DMS53 (cell line): ENCODE data around the gene TMIE.

ENCODE experiments used
- DNase-seq: peaks from one replicate; lab custom pipeline; 2025; lab: John Stamatoyannopoulos, UW

The TMIE gene

GRCh38 chr3:46669191-46669999 is 31.8 kb upstream of the TMIE start:
- DNase-seq, result no peak

GRCh38 chr3:46670000-46670890 is 30.9 kb upstream of the TMIE start:
- no peak for DNase-seq

- DNase-seq, result no peak
Measured at GRCh38 chr3:46670891-46671427, 30.2 kb upstream of the TMIE start.

DNA sequence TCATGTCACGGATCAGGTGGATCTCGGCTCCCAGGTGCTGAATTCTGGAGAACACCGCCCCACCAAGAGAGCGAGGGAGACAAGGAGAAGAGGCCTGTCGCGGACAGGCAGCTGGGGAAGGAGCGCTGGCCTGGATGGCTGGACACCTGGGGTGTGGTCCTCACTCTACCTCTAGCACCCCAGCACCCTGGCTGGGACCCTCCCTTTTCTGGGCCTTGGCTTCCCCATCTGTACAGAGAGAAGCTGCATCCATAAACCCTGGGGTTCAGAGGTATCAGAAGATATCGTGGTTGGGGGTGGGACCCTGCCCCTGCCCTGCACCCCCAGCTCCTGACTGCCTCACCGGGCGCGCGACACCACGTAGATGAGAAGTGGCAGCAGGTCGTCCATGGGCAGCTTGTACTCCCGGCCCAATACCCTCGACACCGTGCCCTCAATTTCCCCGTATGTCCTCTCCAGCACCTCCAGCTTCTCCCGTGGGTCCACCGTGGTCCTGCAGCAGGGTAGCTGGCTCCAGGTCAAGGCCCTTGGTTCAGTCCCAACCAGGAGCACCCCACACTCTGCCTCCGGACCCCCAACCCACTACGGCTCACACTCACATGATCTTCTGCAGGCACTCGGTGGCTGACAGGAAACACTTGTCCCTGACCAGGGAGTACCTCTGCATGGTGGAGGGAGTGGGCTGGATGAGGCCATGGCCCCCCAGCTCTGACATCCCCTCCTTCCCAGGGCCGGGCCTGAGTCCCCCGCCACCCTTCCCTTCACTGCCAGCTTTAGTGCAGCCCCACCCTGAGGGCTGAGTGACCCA is 29.4 kb upstream of the TMIE start:
- DNase-seq, result no peak

GRCh38 chr3:46672349-46672695 is 28.9 kb upstream of the TMIE start:
- no peak for DNase-seq

- DNase-seq, result no peak
Measured at GRCh38 chr3:46673151-46674030, 27.8 kb upstream of the TMIE start.

DNA sequence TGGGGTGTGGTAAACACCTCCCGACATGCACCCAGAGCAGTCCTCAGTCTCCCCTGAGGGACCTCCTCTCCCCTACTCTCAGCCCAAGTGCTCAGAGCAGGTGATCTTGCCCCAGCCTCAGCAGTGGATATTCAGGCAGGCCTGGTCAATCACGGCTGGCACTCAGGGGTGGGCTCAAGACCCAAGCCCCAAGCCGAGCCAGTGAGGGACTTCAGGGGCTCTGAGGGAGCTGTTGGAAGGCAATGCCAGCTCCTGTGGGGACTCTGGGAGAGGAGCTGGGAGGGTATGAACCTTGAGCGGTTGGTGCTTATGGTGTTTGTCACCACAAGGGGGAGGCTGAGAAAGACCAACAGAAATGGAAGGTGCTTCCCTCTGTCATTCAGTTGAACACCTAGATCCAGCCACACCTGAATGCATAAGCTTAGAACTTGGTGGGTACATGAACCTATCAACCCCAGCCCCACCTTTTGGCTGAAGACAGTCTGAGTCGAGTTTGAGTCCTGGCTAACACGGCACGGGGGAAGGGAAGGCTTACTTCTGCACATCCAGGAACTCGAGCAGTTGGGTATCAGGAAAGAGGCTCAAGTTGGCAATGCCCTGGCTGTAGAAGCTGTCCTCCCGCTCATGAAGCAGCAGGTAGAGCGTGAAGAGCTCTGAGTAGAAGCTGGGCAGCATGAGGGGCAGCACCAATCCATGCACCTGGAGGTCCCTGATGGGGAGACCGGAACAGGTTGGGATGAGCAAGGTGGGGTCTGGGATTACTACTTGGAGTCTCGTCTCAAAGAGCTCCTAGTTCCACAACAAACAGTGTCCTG is 27.0 kb upstream of the TMIE start:
- DNase-seq, result peak; percentile 5

GRCh38 chr3:46675426-46675825 is 25.8 kb upstream of the TMIE start:
- no peak for DNase-seq

DNA sequence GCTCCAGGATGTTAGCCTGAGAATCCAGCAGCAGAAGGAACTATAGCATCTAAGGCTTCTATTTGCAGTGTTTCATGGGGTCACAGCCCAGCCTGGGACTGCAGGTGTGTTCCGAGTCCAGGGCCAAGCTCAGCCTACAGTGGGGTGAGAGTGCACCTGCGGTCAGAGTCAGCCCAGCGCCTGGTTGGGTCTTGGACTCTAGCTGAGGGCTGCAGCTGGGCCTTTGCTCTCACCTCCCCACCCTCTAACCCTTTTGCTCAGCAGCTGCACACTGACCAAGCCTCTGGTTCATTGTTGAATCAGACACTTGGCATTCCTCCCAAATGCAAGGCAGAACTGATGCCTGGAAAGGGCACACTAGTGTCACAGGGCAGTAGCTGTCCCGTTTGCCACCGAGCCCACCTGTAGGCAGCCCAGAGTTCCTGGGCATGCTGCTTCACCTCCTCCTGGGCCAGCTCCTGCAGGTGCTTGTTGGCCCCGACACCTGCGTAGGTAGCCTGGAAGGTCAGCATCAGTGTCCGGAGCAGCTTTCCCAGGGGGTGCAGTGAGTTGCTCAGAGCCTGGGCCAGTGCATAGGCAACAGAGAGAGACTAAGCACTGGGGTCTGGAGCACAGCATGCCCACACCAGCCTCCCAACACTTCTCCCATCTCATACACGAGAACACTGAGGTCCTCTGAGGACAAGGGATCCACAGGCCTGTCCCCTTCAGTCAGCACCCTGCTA is 25.2 kb upstream of the TMIE start:
- DNase-seq, result no peak

- DNase-seq, result no peak
Measured at GRCh38 chr3:46676601-46677410, 24.4 kb upstream of the TMIE start.

DNA sequence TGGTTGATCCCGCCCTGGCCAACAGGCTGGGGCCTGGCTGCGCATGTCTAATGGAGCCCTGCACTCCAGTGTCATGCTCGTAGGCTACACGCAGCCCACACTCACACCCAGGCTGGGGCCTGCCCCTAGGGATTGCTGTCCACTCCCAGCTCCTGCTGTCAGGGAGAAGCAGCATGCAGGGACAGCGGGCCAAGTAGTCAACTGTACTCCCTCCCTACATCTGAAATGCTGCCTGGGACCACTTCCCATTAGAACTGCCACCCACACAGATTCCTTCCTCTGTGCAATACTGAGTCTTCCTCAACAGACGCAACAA is 23.8 kb upstream of the TMIE start:
- DNase-seq, result no peak

DNA sequence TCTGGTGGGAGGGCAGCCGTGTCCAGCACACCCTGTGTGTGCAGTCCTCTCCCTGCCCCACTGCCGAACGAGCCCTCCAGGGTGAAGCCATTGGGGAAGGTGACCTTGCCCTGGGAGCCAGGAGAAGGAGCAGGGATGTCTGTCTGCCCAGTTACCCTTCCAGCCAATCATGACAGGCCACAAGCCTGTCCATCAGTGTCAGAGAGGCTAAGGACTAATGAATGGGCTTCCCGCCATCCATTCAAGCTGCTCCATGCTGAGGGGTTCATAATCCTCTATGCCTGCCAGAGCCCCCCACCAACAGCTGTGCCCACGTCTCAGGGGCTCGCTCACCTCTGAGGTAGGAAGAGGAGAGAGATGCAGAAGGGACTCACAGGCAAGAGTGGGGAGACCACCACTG is 22.9 kb upstream of the TMIE start:
- no peak for DNase-seq

- no peak for DNase-seq
Measured at GRCh38 chr3:46679681-46680080, 21.5 kb upstream of the TMIE start.

DNA sequence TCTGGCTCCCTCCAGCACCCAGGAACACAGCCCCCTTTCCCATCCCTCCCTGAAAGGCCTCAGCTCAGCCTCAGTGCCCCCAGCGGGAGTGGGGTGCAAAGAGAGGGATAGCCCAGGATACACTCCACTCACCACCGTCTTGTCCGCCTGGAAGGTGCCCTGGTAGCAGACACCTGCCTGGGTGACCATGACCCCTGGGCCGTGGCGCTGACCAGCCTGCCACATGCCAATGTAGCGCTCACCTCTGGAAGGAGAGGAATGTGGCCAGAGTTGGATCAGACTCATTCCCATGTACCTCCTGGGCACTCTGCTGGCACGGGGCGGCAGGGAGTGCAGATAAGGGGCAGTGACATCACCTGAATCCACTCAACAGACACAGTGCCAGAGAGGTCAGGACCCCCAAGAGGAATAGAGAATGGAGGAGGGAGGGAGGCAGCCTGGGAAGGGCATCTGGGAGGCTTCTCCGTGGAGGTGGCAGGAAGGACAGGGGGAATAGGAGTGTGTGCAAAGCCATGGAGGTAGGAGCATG is 20.8 kb upstream of the TMIE start:
- no peak for DNase-seq

GRCh38 chr3:46681387-46681786 is 19.8 kb upstream of the TMIE start:
- no peak for DNase-seq

GRCh38 chr3:46681856-46682540 is 19.2 kb upstream of the TMIE start:
- DNase-seq, result no peak

DNA sequence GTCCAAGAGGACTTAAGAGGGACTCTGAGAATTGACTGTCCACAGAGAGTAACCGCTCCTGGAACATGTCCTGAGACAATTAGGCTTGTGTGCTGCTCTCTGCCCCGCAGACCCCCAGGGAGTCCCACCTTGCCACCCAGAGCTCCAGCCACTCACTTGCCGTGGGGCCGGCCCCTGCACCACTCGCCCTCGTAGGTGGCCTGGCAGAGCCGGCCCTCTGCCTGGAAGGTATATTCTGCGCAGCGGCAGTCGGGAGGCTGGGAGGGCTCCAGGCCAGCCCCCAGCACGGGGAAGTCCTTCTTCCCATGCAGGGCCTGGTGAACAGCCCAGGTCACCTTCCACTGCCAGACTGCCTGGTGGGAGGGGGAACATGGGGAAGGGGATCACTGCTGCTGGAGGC is 18.2 kb upstream of the TMIE start:
- DNase-seq, result no peak

DNA sequence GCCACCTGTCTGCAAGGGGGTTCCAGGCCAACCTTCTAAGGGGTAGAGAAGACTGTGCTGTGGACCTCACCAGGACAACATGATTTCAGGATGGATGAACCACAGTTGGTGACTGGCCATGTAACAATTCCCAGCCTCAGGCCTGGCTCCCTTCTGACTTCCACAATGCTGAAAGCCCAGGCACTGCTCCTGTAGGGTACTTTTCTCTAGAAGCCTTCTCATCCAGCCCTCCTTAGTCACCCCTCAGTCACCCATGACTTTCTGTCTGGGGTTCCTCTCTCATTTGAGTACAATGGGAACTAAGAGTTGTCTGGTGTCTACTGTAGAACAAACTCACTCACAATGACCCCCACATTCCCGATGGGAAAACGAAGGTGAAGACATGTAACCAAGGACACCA is 16.3 kb upstream of the TMIE start:
- no peak for DNase-seq
